Stimulated activated CD4-positive, alpha-beta T cell treated with anti-CD3 and anti-CD28 coated beads, Interleukin-1b, Interleukin-23, amount 100 ng/mL, for 1 hour (primary cell): ENCODE measurements around the gene INPP5F.
"Not testable (repeated sequence)": the region's sequence is repeated elsewhere in the genome, so short reads cannot be mapped to it uniquely, and the experiment has no call there.

Experiments
- DNase-seq, 2 donors: peaks; one replicate each; pipeline ENCODE4 v3.0.0-alpha.2; 2020; ENCODE audit warnings: low read depth in 2 of 2

The INPP5F gene

DNA sequence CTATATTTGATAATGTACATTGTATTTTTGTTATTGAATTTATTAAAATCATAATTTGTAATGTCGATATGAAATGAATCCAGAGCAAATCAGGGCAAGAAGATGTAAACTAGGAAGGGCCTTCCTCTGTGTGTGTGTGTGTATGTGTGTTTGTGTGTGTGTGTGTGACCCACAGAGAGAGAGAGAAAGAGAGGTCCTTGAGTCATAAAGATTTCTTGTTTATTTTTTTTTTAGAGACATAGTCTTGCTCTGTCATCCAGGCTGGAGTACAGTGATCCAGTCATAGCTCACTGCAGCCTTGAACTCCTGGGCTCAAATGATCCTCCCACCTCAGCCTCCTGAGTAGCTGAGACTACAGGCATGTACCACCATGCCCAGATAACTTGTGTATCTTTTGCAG, 50.7 kb downstream of the INPP5F start:
- no peak for DNase-seq

DNA sequence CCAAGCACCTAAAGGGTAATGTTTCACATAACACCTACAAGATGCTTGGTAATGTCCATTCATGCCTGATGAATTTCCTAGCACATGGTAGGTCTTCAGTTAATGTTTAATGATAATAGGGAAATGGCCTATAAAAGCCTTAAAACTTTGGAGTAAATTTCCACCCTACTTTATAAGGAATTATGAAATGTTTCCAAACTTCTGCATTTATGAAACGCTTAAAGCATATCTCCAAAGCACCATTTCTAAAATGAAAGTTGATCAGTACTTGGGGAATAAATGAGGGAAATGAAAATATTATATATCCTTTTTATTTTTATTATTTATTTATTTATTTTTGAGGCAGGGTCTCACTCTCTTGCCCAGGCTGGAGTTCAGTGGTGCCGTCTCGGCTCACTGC, 51.8 kb downstream of the INPP5F start:
- DNase-seq, result no peak

DNA sequence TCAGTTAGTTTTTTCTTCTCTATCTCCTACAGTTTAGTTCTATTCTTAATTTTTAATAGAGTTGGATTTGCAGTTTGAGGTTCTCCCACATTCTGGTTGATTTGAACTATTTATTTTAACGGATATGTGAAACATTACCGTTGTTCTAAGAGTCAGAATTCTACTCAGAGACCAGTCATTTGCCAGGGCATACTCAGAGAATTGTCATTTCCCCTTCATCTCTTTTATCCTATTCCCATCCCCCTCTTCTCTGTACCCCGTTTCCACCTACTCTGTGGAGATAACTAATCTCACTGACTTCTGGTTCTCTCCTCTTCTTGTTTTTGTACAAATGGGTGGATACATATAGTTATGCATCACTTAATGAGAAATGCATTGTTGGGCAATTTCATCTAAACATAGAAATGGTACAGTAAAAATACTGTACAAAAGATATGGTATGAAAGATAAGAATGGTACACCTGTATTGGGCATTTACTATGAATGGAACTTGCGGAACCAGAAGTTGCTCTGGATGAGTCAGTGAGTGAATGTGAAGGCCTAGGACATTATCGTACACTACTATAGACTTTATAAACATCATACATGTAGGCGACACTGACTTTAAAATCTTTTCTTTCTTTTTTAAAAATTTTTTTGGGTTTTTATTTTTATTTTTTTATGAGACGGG, 53.1 kb downstream of the INPP5F start:
- no peak for DNase-seq

DNA sequence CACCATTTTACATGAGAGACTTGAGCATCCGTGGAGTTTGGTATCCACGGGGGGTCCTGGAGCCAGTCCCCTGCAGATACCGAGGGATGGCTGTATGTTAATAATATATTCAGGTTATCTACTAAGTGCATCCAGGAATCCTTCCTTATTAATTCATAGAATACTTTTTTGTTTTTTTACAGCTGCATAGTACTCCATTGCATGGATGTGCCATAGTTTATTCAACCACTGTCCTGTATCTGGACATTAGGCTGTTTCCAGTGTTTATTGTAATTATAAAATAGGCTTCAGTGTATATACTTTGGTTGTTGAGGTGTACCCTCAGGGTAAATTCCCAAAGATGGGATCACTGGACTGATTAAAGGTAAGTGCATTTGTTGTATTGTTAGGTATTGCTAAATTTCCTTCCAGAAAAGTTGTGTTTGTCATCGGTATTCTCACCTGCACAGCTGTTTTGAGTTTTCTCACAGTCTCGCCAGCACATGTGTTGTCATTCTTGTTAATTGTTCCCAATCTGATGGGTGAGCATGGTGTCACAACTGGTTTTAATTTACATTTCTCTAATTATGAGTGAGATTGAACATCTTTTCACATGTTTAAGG, 55.1 kb downstream of the INPP5F start:
- DNase-seq, result no peak

DNA sequence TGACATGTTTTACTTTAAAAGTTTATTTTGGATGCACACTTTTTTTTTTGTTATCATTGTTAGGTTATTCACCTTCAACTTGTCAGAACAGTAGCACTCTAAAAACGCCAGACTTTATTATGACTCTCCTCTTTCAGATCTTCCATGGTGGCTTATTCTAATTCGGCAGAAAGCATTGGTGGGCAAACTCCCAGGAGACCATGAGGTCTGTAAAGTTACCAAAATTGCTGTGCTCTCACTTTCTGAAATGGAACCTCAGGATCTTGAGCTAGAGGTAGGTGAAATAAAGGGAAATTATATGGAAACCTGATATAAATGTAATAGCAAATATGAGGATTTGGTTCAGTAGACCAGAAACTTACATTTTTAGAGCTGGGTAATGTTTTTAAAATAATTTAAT, 55.6 kb downstream of the INPP5F start:
- no peak for DNase-seq

DNA sequence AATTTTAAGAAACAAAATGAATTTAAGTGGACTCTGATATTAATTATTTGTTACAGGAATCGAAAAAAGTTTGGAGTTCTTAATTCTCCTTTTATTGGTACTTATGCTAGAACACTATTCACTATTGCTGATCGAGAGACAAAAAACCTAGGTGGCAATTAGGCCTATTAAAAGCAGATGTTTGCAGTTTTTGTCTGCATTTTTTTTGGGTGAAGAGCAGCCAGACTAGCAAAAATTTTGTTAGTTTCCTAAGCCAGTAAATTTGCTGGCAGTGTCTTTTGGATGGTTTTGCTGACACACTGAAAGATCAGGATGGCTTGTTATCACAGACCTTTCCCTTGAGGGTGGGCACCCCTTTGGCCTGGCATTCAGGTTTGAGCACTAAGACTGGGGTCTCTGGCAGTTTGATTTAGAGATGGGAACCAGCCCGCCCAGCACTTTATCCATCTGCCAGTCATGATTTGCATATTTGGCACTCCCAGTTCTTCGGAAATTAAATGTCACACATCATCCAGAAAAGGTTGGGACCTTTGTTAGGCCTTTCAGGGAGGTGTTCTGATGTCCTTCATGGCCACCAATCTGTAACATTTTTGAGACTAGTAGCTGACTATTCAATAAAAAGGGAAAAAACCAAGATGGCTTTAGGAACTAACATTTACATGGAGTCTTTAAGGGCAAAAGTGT, 57.3 kb downstream of the INPP5F start:
- DNase-seq, result no peak

DNA sequence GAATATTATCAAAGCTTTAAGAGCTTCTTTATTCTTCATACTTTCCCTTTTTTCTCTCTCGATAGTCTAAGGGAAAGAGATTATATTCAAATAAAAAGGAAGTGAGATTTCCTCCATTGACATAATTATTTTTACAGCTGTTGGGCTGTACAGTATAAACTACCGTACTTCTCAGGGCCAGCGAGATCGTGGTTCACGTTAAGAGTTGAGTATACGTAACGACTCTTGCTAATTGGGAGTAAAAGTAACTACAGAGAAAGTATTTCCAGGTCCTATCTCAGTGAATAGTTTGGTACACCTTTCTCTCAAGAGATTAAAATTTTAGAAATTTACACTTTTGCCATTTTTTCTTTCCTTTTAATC, 57.8 kb downstream of the INPP5F start:
- no peak for DNase-seq

DNA sequence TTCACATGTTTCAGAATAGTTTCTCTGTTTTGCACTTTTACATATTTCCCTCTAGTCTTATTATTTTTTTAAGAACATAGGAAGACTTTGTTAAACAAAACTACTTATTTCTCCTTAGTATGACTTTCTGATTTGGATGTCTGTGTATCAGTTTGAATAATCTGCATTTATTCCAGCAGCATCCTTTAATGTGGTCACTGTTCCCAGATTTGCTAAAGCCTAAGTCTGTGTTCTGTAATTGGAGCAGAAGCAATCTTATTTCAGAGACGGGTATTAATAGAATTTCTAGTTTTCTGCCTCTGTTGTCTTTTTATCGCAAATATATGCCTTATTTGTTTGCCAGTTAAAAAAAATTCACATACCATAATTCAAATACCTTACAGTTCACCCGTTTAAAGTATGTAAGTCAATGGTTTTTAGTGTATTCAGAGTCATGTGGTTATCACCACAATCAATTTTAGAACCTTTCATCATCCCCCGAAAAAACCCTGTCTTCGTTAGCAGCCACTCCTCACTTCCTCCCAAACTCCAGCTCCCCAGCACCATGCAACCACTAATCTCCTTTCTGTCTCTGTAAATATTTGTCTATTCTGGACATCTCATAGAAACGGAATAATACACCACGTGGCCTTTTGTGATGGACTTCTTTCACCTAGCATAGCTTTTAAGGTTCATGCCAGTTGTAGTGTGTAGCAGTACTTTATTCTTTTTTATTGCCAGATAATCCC, 58.7 kb downstream of the INPP5F start:
- DNase-seq, result no peak

DNA sequence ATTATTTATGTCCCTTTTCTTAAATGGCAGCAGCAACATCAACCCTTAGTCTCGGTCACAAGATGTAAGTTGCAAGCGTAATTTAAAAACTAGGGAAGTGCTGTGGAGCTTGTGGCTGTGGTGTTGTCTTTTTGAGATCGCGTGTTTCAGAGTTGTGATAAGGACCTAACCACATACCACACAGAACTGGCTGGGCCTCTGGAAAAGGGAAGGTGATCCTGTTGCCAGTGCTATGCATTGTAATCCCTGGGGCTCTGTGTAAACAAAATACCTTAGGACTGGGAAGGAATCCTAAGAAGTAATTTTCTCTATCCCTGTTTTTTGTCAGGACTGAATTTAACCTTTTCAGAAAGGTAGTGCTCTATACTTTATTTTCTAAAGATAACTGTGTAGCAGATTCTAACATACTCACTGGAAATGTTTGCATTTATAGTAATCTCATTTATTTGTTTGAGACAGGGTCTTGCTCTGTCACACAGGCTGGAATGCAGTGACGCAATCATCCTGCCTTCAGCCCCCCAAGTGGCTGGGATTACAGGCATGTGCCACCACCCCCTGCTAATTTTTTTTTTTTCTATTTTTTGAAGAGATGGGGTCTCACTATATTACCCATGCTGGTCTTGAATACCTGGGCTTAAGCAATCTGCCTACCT, 60.4 kb downstream of the INPP5F start:
- no peak for DNase-seq

DNA sequence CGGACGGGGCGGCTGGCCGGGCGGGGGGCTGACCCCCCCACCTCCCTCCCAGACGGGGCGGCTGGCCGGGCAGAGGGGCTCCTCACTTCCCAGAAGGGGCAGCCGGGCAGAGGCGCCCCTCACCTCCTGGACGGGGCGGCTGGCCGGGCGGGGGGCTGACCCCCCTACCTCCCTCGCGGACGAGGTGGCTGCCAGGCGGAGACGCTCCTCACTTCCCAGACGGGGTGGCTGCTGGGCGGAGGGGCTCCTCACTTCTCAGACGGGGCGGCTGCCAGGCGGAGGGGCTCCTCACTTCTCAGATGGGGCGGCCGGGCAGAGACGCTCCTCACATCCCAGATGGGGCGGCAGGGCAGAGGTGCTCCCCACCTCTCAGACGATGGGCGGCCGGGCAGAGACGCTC, 69.3 kb downstream of the INPP5F start:
- DNase-seq, result not testable (repeated sequence)

DNA sequence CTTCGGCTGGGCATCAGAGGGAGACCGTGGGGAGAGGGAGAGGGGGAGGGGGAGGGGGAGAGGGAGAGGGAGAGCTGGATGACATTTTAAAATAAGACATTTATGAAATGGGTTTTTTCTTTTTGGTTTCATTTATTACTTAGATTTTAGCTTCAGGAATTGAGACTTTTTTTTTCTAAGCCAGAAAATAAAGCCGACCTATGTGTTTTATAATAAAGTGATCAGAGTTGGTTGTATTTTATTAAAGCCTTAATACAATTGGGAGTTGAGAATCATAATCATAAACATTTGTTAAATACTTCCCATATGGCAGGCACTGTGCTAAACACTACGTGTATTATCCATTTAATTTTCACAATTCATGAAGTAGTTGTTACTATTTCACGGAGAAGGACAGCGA, 70.2 kb downstream of the INPP5F start:
- no peak for DNase-seq

DNA sequence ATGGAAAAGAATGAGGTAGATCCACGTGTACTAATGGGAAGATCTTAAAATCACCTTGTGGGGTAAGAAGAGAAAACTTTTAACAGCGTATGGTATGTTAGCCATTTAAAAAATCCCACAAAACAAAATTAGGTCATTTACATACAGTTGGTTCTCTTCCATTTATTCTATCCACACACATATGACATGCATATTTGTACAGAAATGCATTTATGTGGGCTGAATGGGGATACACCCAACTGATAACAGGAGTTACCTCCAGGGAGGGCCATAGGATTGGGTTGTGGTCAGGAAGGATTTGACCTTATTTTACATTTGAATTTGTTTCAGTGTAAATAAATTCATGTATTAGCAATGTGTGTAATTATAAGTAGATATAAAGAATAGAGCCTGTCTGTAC, 75.3 kb downstream of the INPP5F start:
- no peak for DNase-seq

DNA sequence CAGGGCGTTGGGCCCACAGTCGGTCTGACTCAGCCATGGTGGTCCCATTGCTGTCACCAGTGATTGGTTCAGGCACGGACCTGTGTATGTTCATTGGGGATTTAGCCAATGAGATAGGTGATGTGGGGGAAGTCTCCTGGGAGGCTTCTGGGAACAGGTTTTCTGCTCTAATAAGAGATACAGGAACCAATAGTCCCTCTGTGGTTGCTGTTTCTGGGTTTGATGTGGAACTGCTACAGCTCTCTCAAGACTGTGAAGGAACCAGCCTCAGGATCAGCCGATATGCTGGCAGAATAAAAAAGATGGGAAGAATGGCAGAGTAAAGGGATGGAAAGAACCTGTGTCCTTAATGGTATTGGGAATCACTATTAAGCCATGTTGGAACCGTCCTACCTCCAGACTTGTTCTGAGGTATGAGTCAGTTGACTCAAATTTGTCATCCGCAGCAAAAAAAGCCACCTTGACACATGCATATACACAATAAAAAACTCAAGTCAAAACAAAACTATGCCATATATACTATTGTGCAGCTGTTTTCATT, 76.2 kb downstream of the INPP5F start:
- DNase-seq, result no peak

DNA sequence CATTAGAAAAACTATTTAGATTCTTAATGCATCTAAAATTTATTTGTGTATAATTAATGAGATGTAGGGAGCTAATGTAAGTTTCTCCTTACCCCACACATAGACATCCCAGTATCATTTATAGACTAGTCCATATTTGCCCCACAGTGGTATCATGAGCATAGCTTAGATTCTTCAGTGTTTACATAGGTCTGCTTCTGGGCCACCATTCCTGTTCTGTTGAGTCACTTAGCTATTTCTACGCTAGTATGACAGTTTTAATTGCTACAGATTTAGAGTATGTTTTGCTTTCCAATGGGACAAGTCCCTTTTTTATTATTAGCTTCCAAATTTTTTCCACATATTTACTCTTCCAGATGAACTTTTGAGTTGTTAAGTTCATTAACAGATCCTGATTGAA, 77.4 kb downstream of the INPP5F start:
- DNase-seq, result no peak

DNA sequence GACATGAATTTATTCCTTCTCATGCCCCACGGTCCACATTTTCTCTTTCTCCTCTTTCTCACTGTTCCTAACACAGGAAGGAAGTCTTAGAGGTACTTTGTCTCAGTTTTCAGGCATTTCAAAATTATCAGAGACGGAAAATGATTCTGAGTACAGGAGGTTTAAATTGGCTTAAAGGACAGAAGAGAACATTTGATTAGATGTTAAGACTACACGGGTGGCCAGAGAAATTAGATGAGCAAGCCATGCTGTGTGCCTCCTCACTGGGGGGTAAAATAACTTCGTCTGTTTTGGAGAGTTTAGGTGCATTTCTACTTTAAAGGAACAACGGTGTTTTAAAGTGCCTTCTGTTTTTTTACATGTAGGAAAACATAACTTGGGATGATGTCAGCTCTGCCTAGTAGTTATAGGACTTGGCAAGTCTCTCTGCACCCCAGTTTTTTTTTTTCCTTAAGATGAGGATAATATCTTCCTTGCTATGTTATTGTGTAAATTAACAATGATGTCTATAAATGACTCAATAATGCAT, 79.9 kb downstream of the INPP5F start:
- no peak for DNase-seq

DNA sequence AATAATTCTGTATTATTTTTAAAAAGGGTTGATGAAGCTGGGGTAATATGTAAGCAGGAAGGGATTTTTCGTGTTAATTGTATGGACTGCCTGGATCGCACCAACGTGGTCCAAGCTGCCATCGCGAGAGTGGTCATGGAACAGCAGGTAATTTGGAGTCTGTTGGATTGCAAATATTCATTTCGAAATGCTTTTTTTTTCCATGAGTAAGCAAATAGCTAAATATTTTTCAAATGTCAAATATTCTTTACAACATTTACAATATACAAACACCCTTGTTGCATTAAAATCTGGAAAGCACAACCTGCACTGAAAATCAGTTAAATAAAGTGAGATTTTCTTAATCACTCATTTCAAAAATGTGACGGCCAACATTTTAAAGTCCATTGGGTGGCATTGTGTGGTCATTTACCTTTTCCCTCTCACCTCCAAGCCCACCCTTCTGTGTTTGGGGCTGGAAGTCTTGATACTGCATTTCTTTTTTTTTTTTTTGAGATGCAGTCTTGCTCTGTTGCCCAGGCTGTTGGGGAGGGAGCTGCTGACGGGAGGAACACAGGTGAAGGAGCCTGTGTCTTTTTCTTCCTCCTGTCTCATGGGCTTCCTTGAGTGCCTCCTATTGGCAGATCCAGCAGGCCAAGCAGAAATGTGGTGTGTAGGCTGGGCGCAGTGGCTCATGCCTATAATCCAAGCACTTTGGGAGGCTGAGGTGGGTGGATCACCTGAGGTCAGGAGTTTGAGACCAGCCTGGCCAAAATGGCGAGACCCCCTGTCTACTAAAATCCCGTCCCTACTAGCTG, 80.7 kb downstream of the INPP5F start:
- DNase-seq, result no peak

DNA sequence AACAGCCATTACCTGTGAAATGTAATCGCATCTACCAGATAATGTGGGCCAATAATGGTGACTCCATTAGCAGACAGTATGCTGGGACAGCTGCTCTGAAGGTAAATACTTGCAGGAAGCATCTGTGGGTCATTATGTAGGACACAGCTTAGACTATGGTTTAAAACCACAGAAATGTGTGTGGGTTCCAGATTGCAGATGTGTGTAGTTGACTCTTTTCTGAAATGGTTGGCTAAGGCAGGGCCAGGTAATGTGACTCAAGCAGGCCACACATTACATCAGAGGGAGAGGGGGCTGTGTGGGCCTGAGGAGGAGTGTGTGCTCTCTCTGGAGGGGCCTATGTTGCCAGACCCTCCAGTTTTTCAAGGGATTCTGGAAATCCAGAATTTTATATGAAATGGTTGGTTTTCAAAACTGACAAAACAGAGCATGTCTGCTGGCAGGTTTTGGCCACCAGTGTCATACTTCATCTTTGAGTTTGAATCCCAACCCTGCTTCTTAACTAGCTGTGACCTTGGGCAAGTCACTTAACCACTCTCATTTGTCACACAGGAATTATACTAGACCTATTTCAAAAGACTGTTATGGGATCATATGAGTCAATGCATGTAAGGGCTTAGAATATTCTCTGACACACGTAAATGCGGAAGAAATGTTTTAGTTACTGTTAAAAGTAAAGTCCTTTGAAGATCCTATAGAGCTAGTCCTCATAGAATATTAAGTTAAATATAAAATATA, 82.3 kb downstream of the INPP5F start:
- DNase-seq, result no peak

DNA sequence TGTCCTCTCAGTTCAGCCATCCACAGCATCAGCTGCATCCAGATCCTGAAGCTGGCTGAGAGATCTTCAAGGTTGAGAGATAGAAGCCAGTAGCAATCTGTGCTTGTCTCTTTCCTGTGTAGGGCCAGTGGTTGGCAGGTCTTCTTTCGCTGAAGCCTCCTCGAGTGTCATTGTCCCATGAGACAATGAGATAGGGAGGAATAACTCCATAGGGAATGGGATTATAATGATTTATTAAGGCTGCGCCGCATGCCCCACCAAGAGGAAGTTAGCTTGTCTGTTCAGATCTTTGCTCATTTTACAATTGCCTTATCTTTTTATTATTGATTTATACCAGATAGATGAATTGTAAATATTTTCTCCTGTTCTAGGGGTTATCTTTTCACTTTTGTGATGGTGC, 85.3 kb downstream of the INPP5F start:
- DNase-seq, result no peak

DNA sequence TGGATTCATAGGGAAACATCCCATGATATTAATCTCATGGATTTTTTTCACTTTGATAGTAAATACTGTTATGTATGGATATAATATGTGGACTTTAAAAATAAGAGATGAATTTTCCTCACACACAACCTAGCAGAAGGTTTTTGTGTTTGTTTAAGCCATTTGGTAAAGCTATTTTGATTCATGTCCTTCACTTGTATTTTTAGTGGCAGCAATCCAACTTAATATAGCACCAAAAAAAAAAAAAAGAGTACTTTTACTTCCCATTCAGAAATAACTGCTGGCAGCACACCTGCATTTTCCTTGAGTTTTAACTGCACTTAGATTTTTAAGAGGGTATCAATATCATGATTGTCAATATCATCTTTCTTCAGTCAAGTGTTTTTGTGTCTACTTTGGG, 86.8 kb downstream of the INPP5F start:
- DNase-seq, result no peak

DNA sequence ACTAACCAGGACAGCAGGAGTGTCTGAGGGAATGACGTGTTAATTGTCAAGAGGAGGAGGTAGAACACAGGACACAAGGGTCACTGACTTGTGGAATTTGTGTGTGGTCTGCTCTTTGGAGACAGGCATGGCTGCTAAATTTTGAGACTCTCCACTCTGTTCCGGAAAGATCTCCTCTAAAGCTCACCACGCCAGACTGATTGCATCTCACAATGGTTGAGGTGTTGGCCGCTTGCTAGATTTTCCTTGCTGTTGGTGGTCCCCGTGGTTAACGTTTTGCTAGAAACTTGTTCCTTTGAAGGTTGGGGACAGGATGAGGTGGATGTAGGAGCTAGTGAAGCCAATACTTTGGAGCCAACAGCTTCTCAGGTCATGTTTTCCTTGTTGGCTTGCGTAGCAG, 89.8 kb downstream of the INPP5F start:
- DNase-seq, result no peak
